ENCODE results near the gene USH2A.

DNA sequence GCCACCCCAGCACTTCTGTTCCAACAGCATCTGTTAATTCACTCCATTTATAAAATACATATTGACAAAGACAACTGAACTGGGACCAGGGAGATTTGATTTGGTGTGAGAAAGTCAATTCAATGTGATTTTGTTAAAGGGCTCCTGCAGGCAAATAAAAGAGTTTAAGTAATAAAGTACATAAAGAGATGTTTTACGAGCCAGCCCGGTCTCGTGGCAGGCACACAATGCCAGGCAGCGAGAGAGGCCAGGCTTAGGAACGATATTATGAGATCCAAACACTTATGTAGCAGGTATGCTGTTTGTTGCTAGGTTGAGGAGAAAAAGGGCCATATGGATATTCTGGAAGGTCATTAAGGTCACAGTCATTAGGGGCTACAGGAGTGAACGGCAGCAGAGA is 629.1 kb downstream of the USH2A start:
- TF ChIP-seq, protein P1, sequence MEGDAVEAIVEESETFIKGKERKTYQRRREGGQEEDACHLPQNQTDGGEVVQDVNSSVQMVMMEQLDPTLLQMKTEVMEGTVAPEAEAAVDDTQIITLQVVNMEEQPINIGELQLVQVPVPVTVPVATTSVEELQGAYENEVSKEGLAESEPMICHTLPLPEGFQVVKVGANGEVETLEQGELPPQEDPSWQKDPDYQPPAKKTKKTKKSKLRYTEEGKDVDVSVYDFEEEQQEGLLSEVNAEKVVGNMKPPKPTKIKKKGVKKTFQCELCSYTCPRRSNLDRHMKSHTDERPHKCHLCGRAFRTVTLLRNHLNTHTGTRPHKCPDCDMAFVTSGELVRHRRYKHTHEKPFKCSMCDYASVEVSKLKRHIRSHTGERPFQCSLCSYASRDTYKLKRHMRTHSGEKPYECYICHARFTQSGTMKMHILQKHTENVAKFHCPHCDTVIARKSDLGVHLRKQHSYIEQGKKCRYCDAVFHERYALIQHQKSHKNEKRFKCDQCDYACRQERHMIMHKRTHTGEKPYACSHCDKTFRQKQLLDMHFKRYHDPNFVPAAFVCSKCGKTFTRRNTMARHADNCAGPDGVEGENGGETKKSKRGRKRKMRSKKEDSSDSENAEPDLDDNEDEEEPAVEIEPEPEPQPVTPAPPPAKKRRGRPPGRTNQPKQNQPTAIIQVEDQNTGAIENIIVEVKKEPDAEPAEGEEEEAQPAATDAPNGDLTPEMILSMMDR (IDR thresholded peaks at IDR 0.05) = no peak
- TF ChIP-seq POLR2A (IDR thresholded peaks at IDR 0.05) (no peak), EP300 (IDR thresholded peaks at IDR 0.05) (no peak)

Data from tibial nerve (tissue), 4 donors.